Activated CD8-positive, alpha-beta memory T cell treated with anti-CD3 and anti-CD28 coated beads for 48 hours (primary cell): Measurements from ENCODE around the gene NR2F6.
A peak's percentile ranks its signal among the peaks of the same experiment; 100 is the strongest.
"Not testable (repeated sequence)": the region's sequence is repeated elsewhere in the genome, so short reads cannot be mapped to it uniquely, and the experiment has no call there.

Source experiments
- DNase-seq, 3 experiments: peaks; one replicate each; pipeline ENCODE4 v3.0.0-alpha.2; 2020; ENCODE audit warnings: low read depth in 2 of 3, low spot score in 2 of 3

Gene NR2F6

DNA sequence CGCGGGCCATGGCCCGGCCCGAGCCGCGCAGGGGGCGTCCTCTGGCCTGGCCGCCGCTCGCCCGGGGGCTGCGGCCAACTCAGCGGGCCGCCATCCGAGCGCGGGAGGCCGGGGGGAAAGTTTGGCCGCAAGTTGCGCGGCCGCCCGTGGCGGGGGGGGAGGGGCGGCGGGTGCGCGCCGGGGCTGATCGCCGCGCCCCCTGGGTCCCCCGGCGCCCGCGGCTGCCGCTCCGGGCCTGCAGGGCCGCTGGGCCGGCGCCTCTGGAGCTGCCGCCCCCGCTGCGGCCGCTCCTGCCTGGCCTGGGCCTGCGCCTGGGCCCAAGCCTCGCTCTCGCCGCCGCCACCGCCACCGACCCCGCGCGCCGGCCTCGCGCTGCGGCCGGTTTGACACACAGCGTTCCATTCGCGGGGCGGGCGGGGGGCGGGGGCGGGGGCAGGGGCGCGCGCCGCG lies at the start of gene NR2F6:
NR2F6 (minus strand) TSS at position 385 of the 450 bp plus-strand sequence. CDS start 699 bp downstream, outside the sequence.
- no peak for DNase-seq

DNA sequence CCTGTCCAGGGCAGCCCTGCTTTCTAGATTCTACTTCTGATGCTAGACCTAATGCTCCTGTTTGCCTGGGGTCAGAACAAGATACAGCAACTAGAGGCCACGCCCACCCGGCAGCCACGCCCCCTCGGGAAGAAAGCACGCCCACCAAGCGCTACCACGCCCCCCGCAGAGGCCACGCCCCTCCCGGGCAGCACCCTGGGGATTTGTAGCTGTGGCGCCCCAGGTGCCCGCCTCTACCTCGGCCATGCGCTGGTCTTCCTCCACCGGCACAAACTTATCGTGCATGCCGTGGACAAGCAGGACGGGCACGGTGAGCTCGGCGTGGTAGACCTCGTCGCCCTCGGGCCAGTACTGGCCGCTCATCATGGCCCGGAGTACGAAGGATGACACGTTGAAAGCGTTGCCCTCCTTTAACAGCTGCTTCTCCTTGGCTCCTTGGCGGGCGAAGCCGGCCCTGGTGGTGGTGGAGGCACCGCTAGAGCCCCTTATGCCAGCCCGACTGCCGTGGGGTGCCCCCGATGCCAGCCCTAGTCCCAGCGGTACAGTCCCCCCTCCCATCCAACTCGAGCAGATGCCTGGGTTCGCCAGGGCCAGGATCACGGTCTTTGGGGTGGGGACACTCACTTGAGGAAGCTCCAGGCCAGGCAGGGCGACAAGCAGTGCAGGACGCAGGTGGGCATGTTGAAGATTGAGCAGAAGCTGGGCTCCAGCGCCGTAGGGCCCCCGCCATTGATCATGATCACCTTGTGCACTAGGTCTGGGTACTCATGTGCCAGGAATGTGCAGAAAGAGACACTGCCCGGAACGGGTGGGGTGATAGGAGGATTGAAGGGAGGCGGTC lies 48.6 kb upstream of the NR2F6 start:
- peak; percentile 42 to 50 (median 47) for DNase-seq

DNA sequence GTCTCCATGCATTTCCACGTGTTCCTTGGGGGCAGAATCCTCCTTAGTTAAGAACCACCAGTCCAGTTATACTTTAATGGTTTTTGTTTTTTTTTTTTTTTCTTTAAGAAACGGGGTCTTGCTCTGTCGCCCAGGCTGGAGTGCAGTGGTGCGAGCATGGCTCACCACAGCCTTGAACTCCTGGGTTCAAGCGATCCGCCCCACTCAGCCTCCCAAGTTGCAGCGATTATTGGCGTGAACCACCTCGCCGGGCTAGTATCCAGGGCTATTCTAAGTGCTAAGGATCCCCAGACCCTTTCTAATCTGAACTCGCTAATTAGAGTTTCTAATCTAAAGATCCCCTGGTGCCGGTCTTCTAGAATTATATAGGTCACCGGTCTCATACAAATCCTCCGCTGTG lies 47.9 kb upstream of the NR2F6 start:
- no peak for DNase-seq

DNA sequence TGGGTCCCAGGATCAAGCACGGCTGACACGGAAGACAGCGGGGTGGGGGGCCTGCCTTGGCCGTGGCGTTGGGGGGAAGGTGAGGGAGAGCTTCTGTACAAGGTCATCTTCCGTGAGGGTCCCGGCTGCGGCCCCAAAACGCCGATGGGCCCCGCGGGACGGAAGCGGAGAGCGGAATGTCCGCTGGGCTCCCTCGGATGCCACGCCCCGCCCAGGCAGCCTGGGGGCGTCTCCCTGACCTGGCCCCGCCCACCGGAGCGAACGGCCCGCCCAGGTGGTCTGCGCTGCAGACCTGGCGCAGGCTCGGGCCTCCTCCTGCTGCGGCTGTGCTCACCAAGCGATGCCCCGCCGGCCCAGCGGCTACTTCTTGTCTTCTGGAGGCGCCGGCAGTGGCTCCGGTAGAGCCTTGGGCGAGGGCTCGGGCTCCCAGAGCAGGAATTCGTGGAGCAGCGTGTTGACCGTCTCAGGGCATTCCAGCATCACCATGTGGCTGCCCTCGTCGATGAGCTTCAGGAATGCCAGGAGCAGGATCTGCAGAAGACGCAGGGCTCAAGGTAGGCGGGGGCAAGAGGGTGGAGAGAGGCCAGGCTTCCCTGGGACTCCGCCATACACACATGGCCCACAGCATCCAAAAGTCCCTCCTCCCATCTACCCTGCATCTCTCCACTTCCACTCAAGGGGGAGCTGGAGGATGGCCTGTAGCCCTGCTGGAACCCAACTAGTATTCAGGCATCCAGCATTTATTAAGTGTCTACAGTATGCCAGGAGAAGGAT lies 46.8 kb upstream of the NR2F6 start:
- peak in 2 of 3 experiments; percentile 66 to 81 for DNase-seq

DNA sequence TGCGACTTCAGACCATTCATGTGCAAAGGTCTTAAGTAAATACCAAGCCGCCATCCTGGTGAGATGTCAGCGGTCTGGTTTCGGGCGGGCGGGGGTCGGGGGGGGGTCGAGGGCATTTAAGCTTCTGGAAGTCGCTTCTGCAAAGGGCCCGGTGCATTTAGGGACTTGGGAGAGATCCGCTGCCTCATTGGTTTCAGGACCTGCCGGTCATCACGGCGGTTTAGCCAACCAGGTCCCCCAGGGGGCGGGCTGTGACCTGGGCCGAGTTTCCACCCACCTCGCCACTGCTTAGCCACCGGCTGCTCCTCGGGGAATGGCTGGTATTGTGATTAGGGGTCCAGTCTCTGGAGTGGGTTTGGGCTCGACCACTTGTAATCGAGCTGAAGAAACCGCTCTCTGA lies 43.8 kb upstream of the NR2F6 start:
- DNase-seq, result peak in 1 of 3 experiments; percentile 40

DNA sequence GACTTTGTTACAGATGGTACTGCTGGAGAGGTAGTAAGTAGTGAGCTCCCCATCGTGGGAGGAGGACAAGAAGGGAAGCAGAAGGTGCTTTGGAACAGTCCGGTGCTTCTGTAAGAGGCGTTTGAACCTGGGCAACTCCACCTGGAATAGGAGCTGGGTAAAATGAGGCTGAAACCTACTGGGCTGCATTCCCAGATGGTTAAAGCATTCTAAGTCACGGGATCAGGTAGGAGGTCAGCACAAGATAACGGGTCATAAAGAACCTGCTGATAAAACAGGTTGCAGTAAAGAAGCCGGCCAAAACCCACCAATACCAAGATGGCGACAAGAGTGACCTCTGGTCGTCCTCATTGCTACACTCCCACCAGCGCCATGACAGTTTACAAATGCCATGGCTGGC lies 41.0 kb upstream of the NR2F6 start:
- no peak for DNase-seq

DNA sequence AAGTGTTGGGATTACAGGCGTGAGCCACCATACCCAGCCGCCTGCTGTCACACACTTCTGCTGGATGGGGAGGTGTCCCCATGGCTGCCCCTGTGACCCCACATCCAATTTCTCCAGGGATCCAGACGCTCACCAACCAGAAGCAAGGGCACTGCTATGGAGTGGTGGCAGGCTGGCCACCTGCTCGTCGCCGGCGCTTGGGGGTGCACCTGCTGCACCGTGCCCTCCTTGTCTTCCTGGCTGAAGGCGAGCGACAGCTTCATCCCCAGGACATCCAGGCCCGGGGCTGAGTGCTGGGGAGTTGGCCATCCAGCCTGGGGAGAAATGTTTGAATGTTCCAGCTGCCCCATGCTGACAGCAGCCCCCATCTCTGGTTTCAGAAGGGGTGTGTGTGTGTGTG lies 40.5 kb upstream of the NR2F6 start:
- DNase-seq, result no peak

DNA sequence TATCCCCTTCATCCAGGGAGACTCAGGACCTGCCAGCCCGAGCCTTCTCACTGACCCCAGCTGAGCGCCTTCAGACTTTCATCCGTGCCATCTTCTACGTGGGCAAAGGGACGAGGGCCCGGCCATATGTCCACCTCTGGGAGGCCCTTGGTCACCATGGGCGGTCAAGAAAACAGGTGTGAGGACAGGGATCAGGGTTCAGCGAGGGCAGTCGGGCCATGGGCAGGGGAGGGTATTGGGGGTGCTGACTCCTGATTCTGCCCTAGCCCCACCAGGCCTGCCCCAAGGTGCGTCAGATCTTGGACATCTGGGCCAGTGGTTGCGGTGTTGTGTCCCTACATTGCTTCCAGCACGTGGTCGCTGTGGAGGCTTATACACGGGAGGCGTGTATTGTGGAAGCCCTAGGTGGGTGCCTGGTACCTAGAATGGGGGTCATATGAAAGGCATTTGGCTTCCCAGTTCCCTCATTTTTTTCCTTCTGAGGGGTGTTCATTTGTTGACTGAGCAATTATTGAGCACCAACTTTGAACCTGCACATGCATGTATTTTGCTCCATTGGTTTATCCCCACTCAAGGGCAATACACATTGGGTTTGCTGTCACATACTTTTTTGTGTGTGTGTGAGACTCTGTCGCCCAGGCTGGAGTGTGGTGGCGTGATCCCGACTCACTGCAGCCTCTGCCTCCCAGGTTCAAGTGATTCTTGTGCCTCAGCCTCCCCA lies 39.9 kb upstream of the NR2F6 start:
- no peak for DNase-seq

DNA sequence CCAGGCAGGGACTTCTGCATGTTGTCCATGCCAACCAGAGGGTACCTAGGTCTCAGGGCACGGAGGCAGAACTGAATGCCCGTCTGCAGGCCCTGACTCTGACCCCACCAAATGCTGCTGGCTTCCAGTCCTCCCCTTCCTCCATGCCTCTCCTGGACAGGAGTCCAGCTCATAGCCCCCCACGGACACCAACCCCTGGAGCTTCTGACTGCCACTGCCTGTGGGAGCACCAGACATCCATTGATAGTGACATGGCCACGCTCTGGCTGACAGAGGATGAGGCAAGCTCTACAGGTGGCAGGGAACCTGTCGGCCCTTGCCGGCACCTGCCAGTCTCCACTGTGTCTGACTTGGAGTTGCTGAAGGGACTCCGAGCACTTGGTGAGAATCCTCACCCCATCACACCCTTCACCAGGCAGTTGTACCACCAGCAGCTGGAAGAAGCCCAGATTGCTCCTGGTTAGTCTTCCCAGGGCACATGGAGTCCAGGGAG lies 37.8 kb upstream of the NR2F6 start:
- DNase-seq, result no peak

DNA sequence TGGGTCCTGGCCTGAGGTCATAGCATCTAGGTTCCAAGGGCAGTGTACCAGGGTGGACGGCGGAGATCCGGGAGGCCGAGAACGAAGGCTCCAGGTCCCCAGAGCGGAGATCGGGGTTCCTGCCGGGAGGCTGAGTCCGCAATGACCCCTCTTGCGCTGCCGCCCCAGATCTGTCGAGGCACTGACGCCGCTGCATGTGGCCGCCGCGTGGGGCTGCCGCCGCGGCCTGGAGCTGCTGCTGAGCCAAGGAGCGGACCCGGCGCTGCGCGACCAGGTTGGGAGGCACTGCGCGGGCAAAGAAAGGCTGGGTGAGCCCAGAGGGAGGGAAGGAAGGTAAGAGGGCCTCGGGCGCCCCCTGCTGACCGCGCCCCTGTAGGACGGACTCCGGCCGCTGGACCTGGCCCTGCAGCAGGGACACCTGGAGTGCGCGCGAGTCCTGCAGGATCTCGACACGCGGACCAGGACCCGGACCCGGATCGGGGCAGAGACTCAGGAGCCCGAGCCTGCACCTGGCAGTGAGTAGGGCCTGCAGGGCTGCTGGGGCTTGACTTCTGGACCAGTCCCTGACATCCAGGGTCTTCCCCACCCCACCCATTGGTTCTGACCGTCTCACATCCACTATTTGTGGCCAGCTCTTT lies 36.9 kb upstream of the NR2F6 start:
- DNase-seq, result peak; percentile 60 to 72 (median 71)

DNA sequence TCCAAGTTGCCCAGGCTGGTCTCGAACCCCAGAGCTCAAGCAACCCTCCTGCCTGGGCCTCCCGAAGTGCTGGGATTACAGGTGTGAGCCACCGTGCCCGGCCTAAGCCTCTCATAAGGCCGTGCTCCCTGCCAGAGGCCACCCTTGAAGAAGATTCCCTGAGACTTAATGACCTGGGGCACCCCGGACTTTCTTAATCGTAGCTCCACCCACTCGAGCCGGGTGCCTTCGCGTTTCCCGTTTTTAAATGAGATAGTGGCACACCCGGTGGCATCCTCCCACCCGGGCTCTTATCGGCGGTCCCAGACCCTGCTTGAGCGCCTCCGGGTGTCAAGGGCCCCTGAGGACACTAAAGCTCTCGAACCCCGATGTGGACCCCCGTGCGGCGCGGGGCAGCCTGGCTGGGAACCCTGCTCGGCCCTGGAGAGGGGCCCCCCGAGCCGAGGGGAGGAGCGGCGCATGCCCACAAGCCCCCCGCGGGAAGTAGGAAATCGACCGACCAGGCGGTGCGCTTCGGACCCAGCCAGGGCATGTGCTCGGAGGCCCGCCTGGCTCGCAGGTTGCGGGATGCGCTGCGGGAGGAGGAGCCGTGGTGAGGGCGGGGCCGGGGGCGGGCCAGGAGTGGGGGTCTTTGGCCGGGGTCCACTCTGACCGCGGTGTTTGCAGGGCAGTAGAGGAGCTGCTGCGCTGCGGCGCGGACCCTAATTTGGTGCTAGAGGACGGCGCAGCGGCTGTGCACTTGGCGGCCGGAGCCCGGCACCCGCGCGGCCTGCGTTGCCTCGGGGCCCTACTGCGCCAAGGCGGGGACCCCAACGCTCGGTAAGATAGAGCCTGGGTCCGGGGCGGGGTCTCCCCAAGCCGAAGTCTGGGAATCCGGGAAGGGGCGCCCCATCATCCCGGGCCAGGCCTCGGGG lies 35.9 kb upstream of the NR2F6 start, which contains the start of gene ANKLE1:
ANKLE1 (plus strand) TSS at position 511 of the 914 bp plus-strand sequence; CDS start at position 531, 20 bp downstream.
- DNase-seq, result peak in 2 of 3 experiments; percentile 26 to 30

DNA sequence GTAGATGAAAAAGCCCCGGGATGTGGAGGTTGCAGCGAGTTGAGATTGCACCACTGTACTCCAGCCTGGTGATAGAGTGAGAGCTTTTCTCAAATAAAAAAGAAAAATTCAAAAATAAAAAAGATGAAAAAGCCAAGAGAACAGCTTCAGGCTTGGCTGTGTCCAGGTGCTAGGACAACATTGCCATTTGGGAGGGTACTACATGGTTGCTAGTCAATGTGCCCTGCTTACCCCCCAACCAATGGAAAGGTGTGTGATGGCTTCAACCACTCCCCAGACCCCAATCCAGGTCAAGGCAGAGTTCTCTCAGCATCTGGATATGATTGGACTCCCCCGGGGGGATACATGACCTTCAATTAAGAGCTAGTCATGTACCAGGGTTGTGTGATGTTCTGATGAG lies 33.7 kb upstream of the NR2F6 start:
- no peak for DNase-seq

DNA sequence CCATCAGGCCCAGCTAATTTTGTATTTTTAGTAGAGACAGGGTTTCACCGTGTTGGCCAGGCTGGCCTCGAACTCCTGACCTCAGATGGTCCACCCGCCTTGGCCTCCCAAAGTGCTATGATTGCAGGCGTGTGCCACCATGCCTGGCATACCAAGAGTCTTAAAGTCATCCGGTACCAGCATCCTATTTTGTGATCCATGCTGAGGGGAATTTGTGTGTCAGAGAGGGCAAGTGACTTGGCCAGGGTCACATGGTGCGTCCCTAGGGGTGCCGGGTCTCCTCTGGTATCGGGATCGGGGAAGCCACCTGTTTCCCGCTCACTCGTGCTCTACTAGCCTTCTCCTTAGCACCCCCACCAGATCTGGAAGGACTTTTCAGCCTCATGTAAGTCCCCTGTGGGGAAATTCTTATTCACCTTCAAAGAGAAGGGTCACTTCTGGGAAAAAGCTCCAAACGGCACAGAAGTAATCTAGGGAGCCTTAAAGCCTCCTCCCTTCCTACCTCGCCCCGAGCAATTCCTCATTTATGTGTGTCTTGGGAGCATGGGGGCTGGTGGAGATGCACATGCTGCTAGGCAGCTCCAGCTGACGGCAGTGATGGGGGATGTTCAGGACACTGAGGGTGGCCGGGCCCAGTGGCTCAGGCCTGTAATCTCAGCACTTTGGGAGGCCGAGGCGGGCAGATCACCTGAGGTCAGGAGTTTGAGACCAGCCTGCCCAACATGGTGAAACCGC lies 29.9 kb upstream of the NR2F6 start:
- no peak for DNase-seq

DNA sequence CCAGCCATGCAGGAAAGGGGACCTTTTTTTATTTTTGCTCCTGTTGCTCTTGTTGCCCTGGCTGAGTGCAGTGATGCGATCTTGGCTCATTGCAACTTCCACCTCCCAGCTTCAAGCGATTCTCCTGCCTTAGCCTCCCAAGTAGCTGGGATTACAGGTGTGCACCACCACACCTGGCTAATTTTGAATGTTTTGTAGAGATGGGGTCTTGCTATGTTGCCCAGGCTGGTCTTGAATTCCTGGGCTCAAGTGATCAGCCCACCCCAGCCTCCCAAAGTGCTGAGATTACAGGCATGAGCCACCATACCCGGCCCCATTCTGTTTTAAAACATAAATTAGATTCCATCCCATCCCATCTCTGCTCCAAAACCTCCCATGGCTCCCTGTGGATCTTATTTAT lies 29.2 kb upstream of the NR2F6 start:
- DNase-seq, result not testable (repeated sequence)

DNA sequence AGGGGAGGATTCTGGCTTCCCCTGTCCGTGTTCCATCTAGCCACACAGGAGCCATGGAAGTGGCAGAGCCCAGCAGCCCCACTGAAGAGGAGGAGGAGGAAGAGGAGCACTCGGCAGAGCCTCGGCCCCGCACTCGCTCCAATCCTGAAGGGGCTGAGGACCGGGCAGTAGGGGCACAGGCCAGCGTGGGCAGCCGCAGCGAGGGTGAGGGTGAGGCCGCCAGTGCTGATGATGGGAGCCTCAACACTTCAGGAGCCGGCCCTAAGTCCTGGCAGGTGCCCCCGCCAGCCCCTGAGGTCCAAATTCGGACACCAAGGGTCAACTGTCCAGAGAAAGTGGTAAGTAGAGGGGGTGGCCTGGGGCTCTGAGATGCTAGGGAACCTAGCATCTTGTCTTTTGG lies 23.0 kb upstream of the NR2F6 start:
- no peak for DNase-seq

DNA sequence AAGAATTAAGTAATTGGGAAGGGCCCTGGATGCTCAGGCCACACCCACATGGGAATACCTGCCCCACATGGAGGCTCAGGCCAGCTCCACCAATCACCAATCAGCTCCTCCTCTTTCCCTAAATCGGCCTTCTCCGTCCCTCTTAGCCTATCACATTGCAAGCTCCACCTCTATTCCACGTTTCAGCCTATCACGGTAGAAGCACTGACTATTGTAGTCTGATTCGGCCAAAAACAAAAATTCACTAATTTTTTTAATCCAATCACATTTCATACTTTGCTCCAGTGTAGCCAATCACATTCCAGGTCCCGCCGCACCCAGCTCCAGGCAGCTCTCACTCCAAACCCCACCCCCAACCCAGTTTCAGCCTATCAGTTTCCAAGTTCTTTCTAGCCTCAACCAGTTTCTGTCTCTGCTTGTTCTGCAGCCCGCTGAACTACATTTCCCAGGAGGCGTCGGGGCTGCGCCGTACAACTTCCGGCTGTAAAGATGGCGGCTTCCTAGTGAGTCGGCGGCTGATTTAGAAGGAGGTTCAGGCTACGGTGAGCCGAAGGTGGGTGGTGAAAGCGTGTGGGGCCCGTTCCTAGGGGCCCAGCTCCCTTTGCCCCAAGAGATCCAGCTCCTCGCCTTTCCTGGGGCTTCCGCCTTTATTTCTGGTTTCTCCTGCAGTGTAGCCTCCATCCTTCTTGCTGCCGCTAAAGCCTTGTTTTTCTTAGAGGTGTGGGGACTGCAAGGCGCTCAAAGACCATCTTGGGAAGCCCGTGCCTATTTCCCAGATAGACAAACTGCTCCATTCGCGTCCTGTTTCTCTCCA lies 21.5 kb upstream of the NR2F6 start, which contains the start of gene BABAM1:
BABAM1 (plus strand) TSS at position 469 of the 814 bp plus-strand sequence. CDS start 1,364 bp downstream, outside the sequence.
- DNase-seq, result peak; percentile 67 to 83 (median 78)

DNA sequence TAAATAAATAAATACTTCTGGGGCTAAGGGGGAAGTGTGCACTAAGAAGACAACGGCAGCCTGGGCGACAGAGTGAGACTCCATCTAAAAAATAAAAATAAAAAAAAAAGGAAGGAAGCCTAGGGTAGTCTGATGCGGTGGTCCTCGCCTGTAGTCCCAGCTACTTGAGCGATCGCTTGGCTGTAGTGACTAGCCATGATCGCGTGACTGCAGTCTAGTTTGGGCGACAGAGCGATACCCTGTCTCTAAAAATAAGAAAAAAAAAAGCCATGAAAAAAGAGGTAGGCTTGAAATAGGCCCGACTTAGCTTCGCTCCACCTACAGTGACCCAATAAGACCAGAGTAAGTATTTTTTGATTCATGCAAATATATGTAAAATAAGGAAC lies 20.9 kb upstream of the NR2F6 start:
- DNase-seq, result no peak

DNA sequence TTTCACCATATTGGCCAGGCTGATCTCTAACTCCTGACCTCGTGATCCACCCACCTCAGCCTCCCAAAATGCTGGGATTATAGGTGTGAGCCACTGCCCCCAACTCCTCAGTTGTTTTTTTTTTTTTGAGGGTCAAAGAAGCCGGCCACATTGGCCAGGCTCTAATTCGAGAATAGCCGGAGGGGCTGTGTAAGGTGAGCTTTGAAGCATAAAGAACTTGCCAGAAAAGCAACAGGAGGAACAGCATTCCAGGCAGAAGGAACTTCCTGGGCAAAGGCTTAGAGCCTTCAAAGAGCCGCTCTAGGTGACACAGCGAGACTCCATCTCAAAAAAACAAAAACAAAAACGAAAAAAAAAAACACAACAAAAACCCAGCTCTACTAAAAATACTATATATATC lies 20.3 kb upstream of the NR2F6 start:
- no peak for DNase-seq
